Lung (tissue), 12 donors: ENCODE results near the gene SCAPER. TPM values are rescaled to one million over a fixed set of nuclear protein-coding genes. Genes with fewer than 3 reads are reported as not detected.
"Not testable (repeated sequence)": the region's sequence is repeated elsewhere in the genome, so short reads cannot be mapped to it uniquely, and the experiment has no call there.

ENCODE experiments used
- ATAC-seq: fragments of 200-7000 bp; cut with Tn5 transposase; one replicate; pipeline ENCODE4 v1.9.1; 2020; ENCODE audit warnings: moderate number of reproducible peaks; ENCODE audit not compliant: insufficient read depth, low FRiP score
- DNase-seq, 3 donors: peaks; one replicate each; pipeline ENCODE4 v3.0.0-alpha.2; 2013 to 2017
- H3K27ac ChIP-seq, 2 donors: one replicate each; pipeline ENCODE4 v1.5.1; 2013; ENCODE audit warnings: mild to moderate bottlenecking in 2 of 2, moderate library complexity in 2 of 2, control low read depth in 1 of 2, inconsistent platforms in 1 of 2, low read depth in 1 of 2, low read length in 1 of 2
- H3K27me3 ChIP-seq, 3 donors: one replicate each; pipeline ENCODE4 v1.5.1; 2013; ENCODE audit warnings: low read length in 2 of 3; ENCODE audit not compliant: control insufficient read depth in 3 of 3, insufficient read depth in 3 of 3
- H3K36me3 ChIP-seq, 4 donors: one replicate each; pipeline ENCODE4 v1.5.1; 2013; ENCODE audit warnings: low read length in 4 of 4, mild to moderate bottlenecking in 1 of 4, moderate library complexity in 1 of 4; ENCODE audit not compliant: control insufficient read depth in 4 of 4, insufficient read depth in 4 of 4
- H3K4me1 ChIP-seq, 5 donors: one replicate each; pipeline ENCODE4 v1.5.1; 2013; ENCODE audit warnings: low read length in 5 of 5, mild to moderate bottlenecking in 2 of 5, moderate library complexity in 1 of 5; ENCODE audit not compliant: control insufficient read depth in 5 of 5, insufficient read depth in 5 of 5
- H3K4me3 ChIP-seq: one replicate; pipeline ENCODE4 v1.5.1; 2013; ENCODE audit warnings: mild to moderate bottlenecking, control low read depth, moderate library complexity
- H3K9ac ChIP-seq, 2 donors: one replicate each; pipeline ENCODE4 v1.5.1; 2013; ENCODE audit warnings: low read length in 2 of 2, control low read depth in 1 of 2; ENCODE audit not compliant: insufficient read depth in 1 of 2
- H3K9me3 ChIP-seq, 4 donors: one replicate each; pipeline ENCODE4 v1.5.1; 2013; ENCODE audit warnings: low read length in 3 of 4, mild to moderate bottlenecking in 1 of 4, moderate library complexity in 1 of 4; ENCODE audit not compliant: control insufficient read depth in 4 of 4, insufficient read depth in 3 of 4
- whole genome bisulfite sequencing, 2 donors: extraction: QIAGEN DNeasy Blood & Tissue Kit; methylation state at CpG; one replicate each; pipeline ENCODE4 v1.1.7; 2013; 5-methylcytosine and 5-hydroxymethylcytosine counted together
- polyA plus RNA-seq, 2 donors: library from polyadenylated mRNA; stranded (reverse); fragments of 200-250 nt; gene quantifications; one replicate each; pipeline ENCODE4 v1.2.1, GENCODE V29; 2013
- total RNA-seq, 2 donors: library from RNA; depleted of rRNA in 1 of 2; stranded (reverse); fragments of >200 nt in 1 of 2; gene quantifications; one replicate each; pipeline ENCODE4 v1.2.1, GENCODE V29; 2014 to 2021
- TF ChIP-seq, protein P1 (sequence below): IDR thresholded peaks from 2 replicates; pipeline ENCODE4 v1.5.1; 2012; ENCODE audit warnings: mild to moderate bottlenecking; ENCODE audit errors: control extremely low read depth, extremely low read depth
- donor health status: control.
- donor health status: control.
- donor health status: Bipolar disorder and iron deficiency.
- donor health status: healthy.
- donor health status: DM: yes; HTN: yes; CAD: no.

The SCAPER gene
- total and polyA plus RNA-seq, 4 donors, result 3.9 to 40.2 (median 19.5) TPM

DNA sequence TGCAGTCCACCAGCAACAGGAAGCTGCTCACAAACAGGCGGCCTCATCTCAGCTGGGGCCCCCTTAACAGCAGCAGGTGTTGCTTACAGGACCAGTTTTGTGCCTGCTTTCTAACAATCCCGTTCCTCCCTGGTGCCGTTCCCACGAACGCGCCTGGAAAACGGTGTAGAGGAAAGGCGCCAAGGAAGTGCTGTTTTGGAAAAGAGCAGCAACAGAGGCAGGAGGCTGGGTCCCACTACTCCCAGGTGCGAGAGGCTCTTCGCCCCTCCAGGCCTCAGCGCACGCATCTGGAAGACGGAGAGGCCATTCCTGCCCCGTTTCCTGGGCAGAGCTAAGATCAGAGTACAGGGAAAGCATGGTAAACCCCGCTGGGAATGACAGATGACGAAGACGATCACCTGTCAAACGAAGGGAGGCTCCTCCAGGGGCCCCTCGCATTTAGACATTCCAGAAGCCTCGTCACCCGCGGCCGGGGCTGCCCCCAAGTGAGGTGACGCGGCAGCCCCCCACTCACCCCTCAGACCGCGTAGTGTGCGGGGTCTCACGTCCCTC, 603 bp downstream of the SCAPER start:
- H3K9me3 ChIP-seq, result no peaks in the 10 kb centered on the region
- no peaks in the 10 kb centered on the region for H3K27me3 ChIP-seq
- WGBS, 2 donors, result 1 to 2% methylated on average over 29 of the region's 29 CpGs
- TF ChIP-seq, protein P1, sequence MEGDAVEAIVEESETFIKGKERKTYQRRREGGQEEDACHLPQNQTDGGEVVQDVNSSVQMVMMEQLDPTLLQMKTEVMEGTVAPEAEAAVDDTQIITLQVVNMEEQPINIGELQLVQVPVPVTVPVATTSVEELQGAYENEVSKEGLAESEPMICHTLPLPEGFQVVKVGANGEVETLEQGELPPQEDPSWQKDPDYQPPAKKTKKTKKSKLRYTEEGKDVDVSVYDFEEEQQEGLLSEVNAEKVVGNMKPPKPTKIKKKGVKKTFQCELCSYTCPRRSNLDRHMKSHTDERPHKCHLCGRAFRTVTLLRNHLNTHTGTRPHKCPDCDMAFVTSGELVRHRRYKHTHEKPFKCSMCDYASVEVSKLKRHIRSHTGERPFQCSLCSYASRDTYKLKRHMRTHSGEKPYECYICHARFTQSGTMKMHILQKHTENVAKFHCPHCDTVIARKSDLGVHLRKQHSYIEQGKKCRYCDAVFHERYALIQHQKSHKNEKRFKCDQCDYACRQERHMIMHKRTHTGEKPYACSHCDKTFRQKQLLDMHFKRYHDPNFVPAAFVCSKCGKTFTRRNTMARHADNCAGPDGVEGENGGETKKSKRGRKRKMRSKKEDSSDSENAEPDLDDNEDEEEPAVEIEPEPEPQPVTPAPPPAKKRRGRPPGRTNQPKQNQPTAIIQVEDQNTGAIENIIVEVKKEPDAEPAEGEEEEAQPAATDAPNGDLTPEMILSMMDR, result no peak
- peak overlapping the region; percentile 95 for H3K4me3 ChIP-seq
- ATAC-seq (no peak), DNase-seq (peak in 2 of 3 donors; percentile 43 to 51)
- peak overlapping the region; percentile 82 to 90 for H3K9ac ChIP-seq
- H3K27ac ChIP-seq, result peak overlapping the region; percentile 86 to 93
- no peaks in the 10 kb centered on the region for H3K36me3 ChIP-seq
- peaks cover 2 to 22% (median 5%) of the 10 kb centered on the region in 5 donors for H3K4me1 ChIP-seq

DNA sequence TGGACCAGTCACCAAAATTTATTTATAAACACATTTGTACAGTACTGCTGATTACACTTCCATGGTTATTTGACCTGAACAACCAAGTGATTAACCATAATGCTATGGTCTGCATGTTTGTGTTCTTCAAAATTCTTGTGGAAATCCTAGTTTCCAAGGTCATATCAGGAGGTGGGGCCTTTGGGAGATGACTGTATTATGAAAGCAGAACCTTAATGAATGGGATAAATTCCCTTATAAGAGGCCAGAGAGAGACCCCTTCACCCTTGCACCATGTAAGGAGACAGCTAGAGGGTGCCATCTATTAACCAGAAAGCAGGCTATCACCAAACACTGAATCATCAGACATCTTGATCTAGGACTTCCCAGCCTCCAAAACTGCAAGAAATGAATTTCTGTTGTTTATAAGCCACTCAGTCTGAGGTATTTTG, 1.9 kb downstream of the SCAPER start:
- TF ChIP-seq, protein P1, result no peak

DNA sequence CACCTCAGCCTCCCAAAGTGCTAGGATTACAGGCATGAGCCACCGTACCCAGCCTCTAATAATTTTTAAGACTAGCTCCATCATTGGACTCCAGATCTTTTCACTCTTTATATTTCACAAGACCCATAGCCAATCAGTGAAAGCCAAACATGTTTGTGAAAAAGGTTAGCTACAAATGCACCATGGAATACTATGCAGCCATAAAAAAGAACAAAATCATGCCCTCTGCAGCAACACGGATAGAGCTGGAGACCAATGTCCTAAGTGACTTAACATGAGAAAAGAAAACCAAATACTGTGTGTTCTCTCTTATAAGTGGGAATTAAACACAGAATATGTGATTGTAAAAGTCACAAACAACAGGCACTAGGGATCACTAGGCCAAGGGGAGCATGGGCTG, 3.2 kb downstream of the SCAPER start:
- Histone ChIP-seq H3K27me3 (no peaks in the 10 kb centered on the region), H3K36me3 (peaks cover 0 to 3% (median 0%) of the 10 kb centered on the region in 4 donors), H3K4me1 (peaks cover 2 to 22% (median 5%) of the 10 kb centered on the region in 5 donors), H3K9ac (no peak overlapping the region), H3K9me3 (no peaks in the 10 kb centered on the region), H3K27ac (no peak overlapping the region), H3K4me3 (no peak overlapping the region)
- ATAC-seq (no peak), DNase-seq (no peak)
- TF ChIP-seq, protein P1, result no peak
- 96 to 100% methylated on average over 2 of the region's 2 CpGs for WGBS, 2 donors

More for the DNA sequence above, 1.9 kb downstream of the SCAPER start:
- ATAC-seq (no peak), DNase-seq (peak in 2 of 3 donors; percentile 19 to 28)
- Histone ChIP-seq H3K36me3 (peaks cover 0 to 3% (median 0%) of the 10 kb centered on the region in 4 donors), H3K27ac (peak overlapping the region in 1 of 2 donors; percentile 33), H3K4me3 (no peak overlapping the region), H3K9ac (no peak overlapping the region), H3K27me3 (no peaks in the 10 kb centered on the region), H3K9me3 (no peaks in the 10 kb centered on the region), H3K4me1 (peaks cover 2 to 22% (median 5%) of the 10 kb centered on the region in 5 donors)

DNA sequence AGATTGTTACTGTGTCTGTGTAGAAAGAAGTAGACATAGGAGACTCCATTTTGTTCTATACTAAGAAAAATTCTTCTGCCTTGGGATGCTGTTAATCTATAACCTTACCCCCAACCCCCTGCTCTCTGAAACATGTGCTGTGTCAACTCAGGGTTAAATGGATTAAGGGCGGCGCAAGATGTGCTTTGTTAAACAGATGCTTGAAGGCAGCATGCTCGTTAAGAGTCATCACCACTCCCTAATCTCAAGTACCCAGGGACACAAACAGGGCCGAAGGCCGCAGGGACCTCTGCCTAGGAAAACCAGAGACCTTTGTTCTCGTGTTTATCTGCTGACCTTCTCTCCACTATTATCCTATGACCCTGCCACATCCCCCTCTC, 5.2 kb downstream of the SCAPER start:
- H3K4me1 ChIP-seq, result peaks cover 0 to 13% (median 5%) of the 10 kb centered on the region in 5 donors
- H3K9ac ChIP-seq, DNase-seq, H3K9me3 ChIP-seq, H3K27me3 ChIP-seq, H3K36me3 ChIP-seq, H3K27ac ChIP-seq, H3K4me3 ChIP-seq, ATAC-seq: not testable (repeated sequence)
- WGBS, 2 donors, result 56% methylated on average over 2 of the region's 6 CpGs; no CpG with 5 or more reads in 1 of the 2 donors

DNA sequence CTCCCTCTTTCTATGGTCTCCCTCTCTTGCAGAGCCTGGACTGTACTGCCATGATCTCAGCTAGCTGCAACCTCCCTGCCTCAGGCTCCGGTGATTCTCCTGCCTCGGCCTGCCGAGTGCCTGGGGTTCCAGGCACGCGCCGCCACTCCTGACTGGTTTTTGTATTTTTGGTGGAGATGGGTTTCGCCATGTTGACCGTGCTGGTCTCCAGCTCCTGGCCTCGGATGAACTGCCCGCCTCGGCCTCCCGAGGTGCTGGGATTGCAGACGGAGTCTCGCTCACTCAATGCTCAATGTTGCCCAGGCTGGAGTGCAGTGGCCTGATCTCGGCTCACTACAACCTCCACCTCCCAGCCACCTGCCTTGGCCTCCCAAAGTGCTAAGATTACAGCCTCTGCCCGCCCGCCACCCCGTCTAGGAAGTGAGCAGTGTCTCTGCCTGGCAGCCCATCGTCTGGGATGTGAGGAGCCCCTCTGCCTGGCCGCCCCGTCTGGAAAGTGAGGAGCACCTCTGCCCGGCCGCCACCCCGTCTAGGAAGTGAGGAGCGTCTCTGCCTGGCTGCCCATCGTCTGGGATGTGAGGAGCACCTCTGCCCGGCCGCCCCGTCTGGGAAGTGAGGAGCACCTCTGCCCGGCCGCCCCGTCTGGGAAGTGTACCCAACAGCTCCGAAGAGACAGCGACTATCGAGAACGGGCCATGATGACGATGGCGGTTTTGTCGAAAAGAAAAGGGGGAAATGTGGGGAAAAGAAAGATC, 5.8 kb downstream of the SCAPER start:
- H3K4me3 ChIP-seq, H3K9me3 ChIP-seq, H3K36me3 ChIP-seq, H3K9ac ChIP-seq, DNase-seq, H3K27ac ChIP-seq, H3K27me3 ChIP-seq, ATAC-seq: not testable (repeated sequence)
- WGBS, 2 donors, result 95 to 97% methylated on average over 39 of the region's 39 CpGs
- peaks cover 0 to 10% (median 5%) of the 10 kb centered on the region in 5 donors for H3K4me1 ChIP-seq
